ENCODE measurements around the gene PLA2G10.
"Not testable (repeated sequence)": the region's sequence is repeated elsewhere in the genome, so short reads cannot be mapped to it uniquely, and the experiment has no call there.

PLA2G10 gene

GRCh38 chr16:14733233-14733632, 39.1 kb upstream of the PLA2G10 start:
- DNase-seq; H2AK5ac ChIP-seq (ENCODE audit: low read length, severe bottlenecking); H2AFZ ChIP-seq (ENCODE audit: low read depth, low read length); H3K9ac ChIP-seq (ENCODE audit: low read length); H3K27me3 ChIP-seq (ENCODE audit: control insufficient read depth in 1 of 2, insufficient read depth in 1 of 2, low read length in 2 of 2); H3K79me1 ChIP-seq (replicated peaks; ENCODE audit: low read length, poor library complexity, severe bottlenecking); H3K4me1 ChIP-seq (ENCODE audit: control insufficient read depth, insufficient read depth, low read depth, low read length); H4K8ac ChIP-seq (ENCODE audit: low read length); H3K4me2 ChIP-seq (ENCODE audit: low read length, poor library complexity, severe bottlenecking); H2BK5ac ChIP-seq (ENCODE audit: low read depth, low read length, poor library complexity, severe bottlenecking); H3K27ac ChIP-seq (ENCODE audit: low read length, poor library complexity, severe bottlenecking); H3K18ac ChIP-seq (ENCODE audit: low read depth in 1 of 2, low read length in 2 of 2); H3K4ac ChIP-seq (ENCODE audit: low read depth in 1 of 2, low read length in 2 of 2); H3K14ac ChIP-seq (ENCODE audit: low read length in 2 of 2); H3K36me3 ChIP-seq (ENCODE audit: control insufficient read depth in 1 of 2, insufficient read depth in 2 of 2, low read depth in 1 of 2, low read length in 2 of 2); H2BK120ac ChIP-seq (ENCODE audit: low read depth, low read length); H3K23ac ChIP-seq (ENCODE audit: low read length in 2 of 2); H3K9me3 ChIP-seq (ENCODE audit: control insufficient read depth, low read length); H2BK12ac ChIP-seq (ENCODE audit: low read length in 2 of 2); H3K4me3 ChIP-seq (ENCODE audit: insufficient read depth in 1 of 2, low read depth in 1 of 2, low read length in 2 of 2); H2BK15ac ChIP-seq (ENCODE audit: low read depth, poor library complexity, severe bottlenecking); H4K91ac ChIP-seq (ENCODE audit: low read length): not testable (repeated sequence)
- WGBS = no CpG with 5 or more reads among the region's 28 CpGs

GRCh38 chr16:14703156-14704011, 9.3 kb upstream of the PLA2G10 start, which contains the start of gene NPIPA3:
NPIPA3 (plus strand) TSS chr16:14703411; CDS start chr16:14708944, 5,533 bp downstream.
- not testable (repeated sequence) for H3K14ac ChIP-seq (ENCODE audit: low read length in 2 of 2); H3K27me3 ChIP-seq (ENCODE audit: control insufficient read depth in 1 of 2, insufficient read depth in 1 of 2, low read length in 2 of 2); H3K18ac ChIP-seq (ENCODE audit: low read depth in 1 of 2, low read length in 2 of 2); H4K91ac ChIP-seq (ENCODE audit: low read length); H3K36me3 ChIP-seq (ENCODE audit: control insufficient read depth in 1 of 2, insufficient read depth in 2 of 2, low read depth in 1 of 2, low read length in 2 of 2); H3K4ac ChIP-seq (ENCODE audit: low read depth in 1 of 2, low read length in 2 of 2); H4K8ac ChIP-seq (ENCODE audit: low read length); H2BK5ac ChIP-seq (ENCODE audit: low read depth, low read length, poor library complexity, severe bottlenecking); H2BK12ac ChIP-seq (ENCODE audit: low read length in 2 of 2); H2AK5ac ChIP-seq (ENCODE audit: low read length, severe bottlenecking); H2BK120ac ChIP-seq (ENCODE audit: low read depth, low read length); H3K9me3 ChIP-seq (ENCODE audit: control insufficient read depth, low read length); H3K9ac ChIP-seq (ENCODE audit: low read length); H3K79me1 ChIP-seq (replicated peaks; ENCODE audit: low read length, poor library complexity, severe bottlenecking); H3K27ac ChIP-seq (ENCODE audit: low read length, poor library complexity, severe bottlenecking); DNase-seq; H2BK15ac ChIP-seq (ENCODE audit: low read depth, poor library complexity, severe bottlenecking); H2AFZ ChIP-seq (ENCODE audit: low read depth, low read length); H3K4me3 ChIP-seq (ENCODE audit: insufficient read depth in 1 of 2, low read depth in 1 of 2, low read length in 2 of 2); H3K4me1 ChIP-seq (ENCODE audit: control insufficient read depth, insufficient read depth, low read depth, low read length); H3K23ac ChIP-seq (ENCODE audit: low read length in 2 of 2); H3K4me2 ChIP-seq (ENCODE audit: low read length, poor library complexity, severe bottlenecking)
- no CpG with 5 or more reads among the region's 73 CpGs for WGBS

DNA sequence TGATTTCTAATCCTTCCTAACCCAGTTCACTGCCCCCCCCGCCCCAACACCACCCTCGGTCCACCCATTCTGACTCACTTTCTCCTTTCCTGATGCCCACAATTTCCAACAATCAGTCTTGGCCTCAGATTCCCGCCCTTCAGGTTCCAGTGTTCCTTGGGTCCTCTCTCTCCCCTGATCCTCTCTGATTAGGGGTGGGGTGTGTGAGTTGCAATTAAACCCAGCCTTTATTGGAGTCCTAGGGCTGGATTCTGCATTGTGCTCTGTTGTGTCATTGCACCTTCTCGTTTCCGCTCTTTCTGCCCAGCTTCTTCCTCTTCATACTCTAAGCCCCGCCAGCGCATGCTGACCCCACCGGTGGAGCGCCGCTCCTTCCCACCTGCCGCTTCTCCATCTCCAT, 8.6 kb upstream of the PLA2G10 start:
- not testable (repeated sequence) for H3K4me3 ChIP-seq (ENCODE audit: insufficient read depth in 1 of 2, low read depth in 1 of 2, low read length in 2 of 2); H2BK120ac ChIP-seq (ENCODE audit: low read depth, low read length); H2BK15ac ChIP-seq (ENCODE audit: low read depth, poor library complexity, severe bottlenecking); H3K9me3 ChIP-seq (ENCODE audit: control insufficient read depth, low read length); H3K4me1 ChIP-seq (ENCODE audit: control insufficient read depth, insufficient read depth, low read depth, low read length); H3K36me3 ChIP-seq (ENCODE audit: control insufficient read depth in 1 of 2, insufficient read depth in 2 of 2, low read depth in 1 of 2, low read length in 2 of 2); H3K27ac ChIP-seq (ENCODE audit: low read length, poor library complexity, severe bottlenecking); H2BK5ac ChIP-seq (ENCODE audit: low read depth, low read length, poor library complexity, severe bottlenecking); H4K8ac ChIP-seq (ENCODE audit: low read length); H3K79me1 ChIP-seq (replicated peaks; ENCODE audit: low read length, poor library complexity, severe bottlenecking); H3K9ac ChIP-seq (ENCODE audit: low read length); H2AFZ ChIP-seq (ENCODE audit: low read depth, low read length); H2BK12ac ChIP-seq (ENCODE audit: low read length in 2 of 2); H4K91ac ChIP-seq (ENCODE audit: low read length); H3K18ac ChIP-seq (ENCODE audit: low read depth in 1 of 2, low read length in 2 of 2); H3K4me2 ChIP-seq (ENCODE audit: low read length, poor library complexity, severe bottlenecking); DNase-seq; H3K27me3 ChIP-seq (ENCODE audit: control insufficient read depth in 1 of 2, insufficient read depth in 1 of 2, low read length in 2 of 2); H3K23ac ChIP-seq (ENCODE audit: low read length in 2 of 2); H3K4ac ChIP-seq (ENCODE audit: low read depth in 1 of 2, low read length in 2 of 2); H2AK5ac ChIP-seq (ENCODE audit: low read length, severe bottlenecking); H3K14ac ChIP-seq (ENCODE audit: low read length in 2 of 2)
- WGBS = no CpG with 5 or more reads among the region's 11 CpGs

- H3K14ac ChIP-seq (ENCODE audit: low read length in 2 of 2); DNase-seq; H2AK5ac ChIP-seq (ENCODE audit: low read length, severe bottlenecking); H3K4me3 ChIP-seq (ENCODE audit: insufficient read depth in 1 of 2, low read depth in 1 of 2, low read length in 2 of 2); H3K4me1 ChIP-seq (ENCODE audit: control insufficient read depth, insufficient read depth, low read depth, low read length); H2BK12ac ChIP-seq (ENCODE audit: low read length in 2 of 2); H3K36me3 ChIP-seq (ENCODE audit: control insufficient read depth in 1 of 2, insufficient read depth in 2 of 2, low read depth in 1 of 2, low read length in 2 of 2); H3K79me1 ChIP-seq (replicated peaks; ENCODE audit: low read length, poor library complexity, severe bottlenecking); H4K8ac ChIP-seq (ENCODE audit: low read length); H3K27me3 ChIP-seq (ENCODE audit: control insufficient read depth in 1 of 2, insufficient read depth in 1 of 2, low read length in 2 of 2); H3K4ac ChIP-seq (ENCODE audit: low read depth in 1 of 2, low read length in 2 of 2); H3K9ac ChIP-seq (ENCODE audit: low read length); H2AFZ ChIP-seq (ENCODE audit: low read depth, low read length); H4K91ac ChIP-seq (ENCODE audit: low read length); H3K27ac ChIP-seq (ENCODE audit: low read length, poor library complexity, severe bottlenecking); H3K4me2 ChIP-seq (ENCODE audit: low read length, poor library complexity, severe bottlenecking); H3K23ac ChIP-seq (ENCODE audit: low read length in 2 of 2); H2BK5ac ChIP-seq (ENCODE audit: low read depth, low read length, poor library complexity, severe bottlenecking); H3K9me3 ChIP-seq (ENCODE audit: control insufficient read depth, low read length); H2BK15ac ChIP-seq (ENCODE audit: low read depth, poor library complexity, severe bottlenecking); H2BK120ac ChIP-seq (ENCODE audit: low read depth, low read length); H3K18ac ChIP-seq (ENCODE audit: low read depth in 1 of 2, low read length in 2 of 2): not testable (repeated sequence)
- no CpG with 5 or more reads among the region's 7 CpGs for WGBS
These were observed 7.8 kb upstream of the PLA2G10 start for GRCh38 chr16:14701859-14702258.

Data from mesenchymal stem cell (in vitro differentiated cells and primary cell).